ENCODE results near the gene CRCP. TPM values are rescaled to one million over a fixed set of nuclear protein-coding genes. Genes with fewer than 3 reads are reported as not detected.
"Not testable (repeated sequence)": the region's sequence is repeated elsewhere in the genome, so short reads cannot be mapped to it uniquely, and the experiment has no call there.

Gene CRCP
- total RNA-seq, 1 donor from 2014 or later = 22.5 TPM

DNA sequence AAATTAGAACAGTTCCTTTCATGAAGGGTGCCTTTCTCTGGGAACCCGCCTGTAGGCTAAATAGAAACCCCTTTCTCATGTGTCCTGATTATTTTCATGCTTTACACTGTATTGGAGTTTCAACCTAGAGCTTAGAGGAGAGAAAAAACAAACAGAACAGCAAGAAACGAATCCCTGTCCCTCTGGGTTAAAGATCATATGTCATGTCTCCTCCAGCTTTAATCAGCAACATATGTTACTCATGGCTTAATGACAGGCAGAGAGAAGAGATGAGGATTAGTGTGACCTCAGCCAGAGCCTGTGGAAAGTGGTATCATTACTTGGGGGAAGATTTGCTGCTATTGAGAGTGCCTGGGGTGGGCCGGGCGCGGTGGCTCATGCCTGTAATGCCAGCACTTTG, 32.1 kb downstream of the CRCP start:
- intact Hi-C loops (cut with micrococcal nuclease) = no loop called here
- peak; percentile 1 for ATAC-seq
- DNase-seq = no peak

GRCh38 chr7:66147657-66148056, 33.0 kb downstream of the CRCP start:
- DNase-seq; intact Hi-C loops (cut with micrococcal nuclease); ATAC-seq: not testable (repeated sequence)

DNA sequence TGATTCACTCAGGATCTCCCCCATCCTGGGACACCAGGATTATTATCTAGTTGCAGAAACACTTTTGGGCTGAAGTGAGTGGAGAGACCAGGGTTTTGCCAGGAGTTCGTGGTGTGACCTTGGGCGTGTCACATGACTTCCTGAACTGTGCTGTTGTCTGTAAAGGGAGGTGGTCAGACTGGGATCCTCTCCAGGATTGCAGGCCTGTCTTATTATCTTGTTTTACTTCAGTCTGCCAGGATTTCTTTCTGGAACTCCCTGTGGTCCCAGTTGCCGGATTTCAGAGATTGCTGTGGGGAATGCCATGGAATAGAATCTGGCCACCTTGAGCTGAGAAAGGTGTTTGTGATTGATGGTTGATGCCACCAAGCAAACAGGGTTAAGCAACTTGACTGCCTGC, 35.8 kb downstream of the CRCP start:
- DNase-seq (peak; percentile 65), ATAC-seq (peak; percentile 72)
- intact Hi-C loops (cut with micrococcal nuclease) = no loop called here

GRCh38 chr7:66152371-66153191, 37.9 kb downstream of the CRCP start:
- intact Hi-C loops (cut with micrococcal nuclease) = no loop called here
- ATAC-seq = peak; percentile 74
- DNase-seq = no peak

GRCh38 chr7:66153691-66154090, 39.0 kb downstream of the CRCP start:
- ATAC-seq = no peak
- intact Hi-C loops (cut with micrococcal nuclease) = no loop called here
- DNase-seq = no peak

DNA sequence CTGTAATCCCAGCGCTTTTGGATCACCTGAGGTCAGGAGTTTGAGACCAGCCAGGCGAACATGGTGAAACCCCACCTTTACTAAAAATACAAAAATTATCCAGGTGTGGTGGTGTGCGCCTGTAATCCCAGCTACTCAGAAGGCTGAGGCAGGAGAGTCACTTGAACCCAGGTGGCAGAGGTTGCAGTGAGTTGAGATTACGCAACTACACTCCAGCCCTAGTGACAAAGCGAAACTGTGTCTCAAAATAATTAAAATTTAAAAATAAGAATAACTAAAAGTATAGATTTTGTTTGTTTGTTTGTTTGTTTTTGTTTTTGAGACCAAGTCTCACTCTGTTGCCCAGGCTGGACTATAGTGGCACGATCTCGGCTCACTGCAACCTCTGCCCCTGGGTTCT, 41.4 kb downstream of the CRCP start:
- intact Hi-C loops (cut with micrococcal nuclease); ATAC-seq; DNase-seq: not testable (repeated sequence)

- ATAC-seq = no peak
- intact Hi-C loops (cut with micrococcal nuclease) = no loop called here
- DNase-seq = no peak
Measured at GRCh38 chr7:66157060-66157459, 42.4 kb downstream of the CRCP start.

GRCh38 chr7:66162622-66163021, 48.0 kb downstream of the CRCP start:
- ATAC-seq (no peak), DNase-seq (no peak)
- intact Hi-C loops (cut with micrococcal nuclease) = no loop called here

GRCh38 chr7:66163186-66163610, 48.6 kb downstream of the CRCP start:
- no peak for DNase-seq
- no peak for ATAC-seq
- intact Hi-C loops (cut with micrococcal nuclease) = no loop called here

DNA sequence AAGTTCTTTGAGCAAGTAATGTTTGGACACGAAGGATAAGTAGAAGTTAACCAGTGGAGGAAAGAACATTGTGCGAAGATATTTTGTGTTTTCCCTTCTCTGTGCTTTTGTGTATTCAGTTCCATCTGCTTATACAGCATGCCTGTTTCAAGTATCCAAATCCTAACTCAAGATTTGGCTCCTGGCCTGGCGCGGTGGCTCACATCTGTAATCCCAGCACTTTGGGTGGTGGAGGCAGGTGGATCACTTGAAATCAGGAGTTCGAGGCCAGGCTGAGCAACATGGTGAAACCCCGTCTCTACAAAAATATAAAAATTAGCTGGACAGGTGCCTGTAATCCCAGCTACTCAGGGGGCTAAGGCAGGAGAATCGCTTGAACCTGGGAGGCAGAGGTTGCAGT, 49.7 kb downstream of the CRCP start:
- DNase-seq (no peak), ATAC-seq (no peak)
- intact Hi-C loops (cut with micrococcal nuclease) = no loop called here

DNA sequence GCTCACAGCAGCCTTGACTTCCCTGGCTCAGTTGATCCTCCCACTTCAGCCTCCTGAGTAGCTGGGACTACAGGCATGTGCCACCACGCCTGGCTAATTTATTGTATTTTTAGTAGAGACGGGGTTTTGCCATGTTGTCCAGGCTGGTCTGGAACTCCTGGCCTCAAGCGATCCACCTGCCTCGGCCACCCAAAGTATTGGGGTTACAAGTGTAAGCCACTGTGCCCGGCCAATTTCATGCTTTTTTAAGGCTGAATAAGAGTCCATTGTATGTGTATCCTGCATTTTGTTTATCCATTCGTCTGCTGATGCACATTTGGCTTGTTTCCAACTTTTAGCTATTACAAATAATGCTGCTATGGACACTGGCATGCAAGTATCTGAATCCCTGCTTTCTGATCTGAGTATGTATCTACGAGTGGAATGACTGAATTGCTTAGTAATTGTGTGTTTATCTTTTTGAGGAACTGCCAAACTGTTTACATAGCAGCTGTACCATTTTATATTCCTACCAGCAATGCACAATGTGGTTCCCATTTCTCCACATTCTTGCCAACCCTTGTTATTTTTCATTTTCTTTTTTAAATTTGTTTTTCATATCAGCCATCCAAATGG, 53.2 kb downstream of the CRCP start:
- intact Hi-C loops (cut with micrococcal nuclease) = no loop called here
- no peak for ATAC-seq
- DNase-seq = no peak

DNA sequence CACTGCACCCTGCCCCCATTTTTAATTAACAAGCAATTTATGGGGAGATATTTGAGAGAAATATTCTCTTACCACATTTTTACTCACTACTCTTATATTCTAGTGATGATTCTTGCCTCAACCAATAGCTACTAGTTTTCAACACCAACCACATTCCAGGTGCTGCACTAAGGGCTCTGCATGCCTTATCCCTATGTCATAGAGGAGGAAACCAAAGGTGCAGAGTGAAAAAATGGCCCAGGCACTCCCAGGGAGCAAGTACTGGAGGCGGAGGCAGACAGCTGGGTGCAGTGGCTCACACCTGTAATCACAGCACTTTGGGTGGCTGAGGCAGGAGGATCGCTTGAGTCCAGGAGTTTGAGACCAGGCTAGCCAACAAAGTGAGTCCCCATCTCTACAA, 55.0 kb downstream of the CRCP start:
- intact Hi-C loops (cut with micrococcal nuclease) = no loop called here

GRCh38 chr7:66170309-66171231, 55.9 kb downstream of the CRCP start:
- DNase-seq (peak; percentile 81), ATAC-seq (peak; percentile 97)
- intact Hi-C loops (cut with micrococcal nuclease) = no loop called here

More for the DNA sequence above, 55.0 kb downstream of the CRCP start:
- DNase-seq (no peak), ATAC-seq (no peak)

DNA sequence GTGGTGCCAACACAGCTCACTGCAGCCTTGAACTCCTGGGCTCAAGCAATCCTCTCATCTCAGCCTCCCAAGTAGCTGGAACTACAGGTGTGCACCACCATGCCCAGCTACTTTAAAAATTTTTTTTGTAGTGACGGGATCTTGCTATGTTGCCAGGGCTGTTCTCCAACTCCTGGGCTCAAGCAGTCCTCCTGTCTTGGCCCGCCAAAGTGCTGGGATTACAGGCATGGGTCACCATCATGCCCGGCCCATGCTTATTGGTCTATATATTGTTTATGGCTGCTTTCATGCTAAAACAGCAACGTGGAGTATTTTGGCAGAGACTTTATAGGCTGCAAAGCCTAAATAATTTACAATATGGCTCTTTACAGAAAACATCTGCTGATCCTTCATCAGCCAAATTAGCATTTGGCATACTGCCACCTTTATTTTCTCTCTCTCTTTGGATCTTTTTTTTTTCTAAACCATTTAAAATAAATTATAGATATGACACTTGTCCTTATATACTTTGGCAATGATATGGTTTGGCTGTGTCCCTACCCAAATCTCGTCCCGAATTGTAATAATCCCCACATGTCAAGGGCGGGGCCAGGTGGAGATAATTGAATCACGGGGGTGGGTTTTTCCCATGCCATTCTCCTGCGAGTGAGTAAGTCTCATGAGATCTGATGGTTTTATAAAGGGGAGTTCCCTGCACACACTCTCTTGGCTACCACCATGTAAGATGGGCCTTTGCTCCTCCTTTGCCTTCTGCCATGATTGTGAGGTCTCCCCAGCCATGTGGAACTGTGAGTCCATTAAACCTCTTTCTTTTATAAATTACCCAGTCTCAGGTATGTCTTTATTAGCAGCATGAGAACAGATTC, 58.1 kb downstream of the CRCP start:
- DNase-seq; ATAC-seq; intact Hi-C loops (cut with micrococcal nuclease): not testable (repeated sequence)

DNA sequence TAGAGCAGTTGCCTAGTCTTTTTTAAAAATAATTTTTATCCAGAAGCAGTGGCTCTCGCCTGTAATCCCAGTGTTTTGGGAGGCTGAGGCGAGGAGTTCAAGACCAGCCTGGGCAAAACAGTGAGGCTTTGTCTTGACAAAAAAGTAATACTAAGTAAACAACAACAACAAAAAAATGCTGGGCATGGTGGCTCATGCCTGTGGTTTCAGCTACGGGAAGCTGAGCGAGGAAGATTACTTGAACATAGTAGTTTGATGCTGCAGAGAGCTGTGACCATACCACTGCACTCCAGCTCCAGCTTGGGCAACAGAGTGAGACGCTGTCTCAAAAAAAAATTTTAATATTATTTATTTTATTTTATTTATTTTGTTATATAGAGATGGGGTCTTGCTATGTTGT, 59.2 kb downstream of the CRCP start:
- ATAC-seq = no peak
- intact Hi-C loops (cut with micrococcal nuclease) = no loop called here
- DNase-seq = no peak

- intact Hi-C loops (cut with micrococcal nuclease); DNase-seq; ATAC-seq: not testable (repeated sequence)
Measured at GRCh38 chr7:66175006-66175405, 60.4 kb downstream of the CRCP start.

DNA sequence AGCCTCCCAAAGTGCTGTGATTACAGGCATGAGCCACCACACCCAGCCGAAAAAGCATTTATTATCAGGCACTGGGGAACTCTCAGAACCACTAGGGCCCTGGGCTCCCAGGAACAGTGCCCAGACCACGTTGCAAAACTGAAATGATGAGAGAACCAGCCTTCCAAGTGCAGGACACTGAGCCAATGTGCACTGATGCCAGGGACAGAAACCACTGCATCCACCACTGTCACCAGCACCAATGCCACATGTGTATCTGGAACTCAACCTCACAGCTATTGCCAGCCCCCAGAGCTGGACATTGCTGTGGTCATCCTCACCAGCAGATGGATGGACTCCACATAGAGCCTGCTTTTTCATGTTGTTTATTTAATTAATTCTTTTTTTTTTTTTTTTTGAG, 62.3 kb downstream of the CRCP start:
- no peak for DNase-seq
- no peak for ATAC-seq

GRCh38 chr7:66178258-66178657, 63.6 kb downstream of the CRCP start:
- ATAC-seq = no peak
- no peak for DNase-seq
- intact Hi-C loops (cut with micrococcal nuclease) = no loop called here

More for the DNA sequence above, 62.3 kb downstream of the CRCP start:
- intact Hi-C loops (cut with micrococcal nuclease) = no loop called here

- no peak for DNase-seq
- intact Hi-C loops (cut with micrococcal nuclease) = no loop called here
- ATAC-seq = no peak
Measured at GRCh38 chr7:66181329-66181728, 66.7 kb downstream of the CRCP start.

Data from left ventricle myocardium superior (tissue), 1 donor.